Dermis blood vessel endothelial cell (primary cell): ENCODE data around the gene TMEM51. TPM values are rescaled to one million over a fixed set of nuclear protein-coding genes. Genes with fewer than 3 reads are reported as not detected.

ENCODE experiments used
- DNase-seq: peaks from one replicate; pipeline ENCODE4 v3.0.0; 2010
- total RNA-seq: library from RNA; depleted of rRNA; stranded (reverse); fragments of >200 nt; gene quantifications from 2 replicates; pipeline ENCODE4 v1.2.3, GENCODE V29; 2014

TMEM51 gene
- total RNA-seq, 1 donor from 2014 or later, result 10.2 TPM

DNA sequence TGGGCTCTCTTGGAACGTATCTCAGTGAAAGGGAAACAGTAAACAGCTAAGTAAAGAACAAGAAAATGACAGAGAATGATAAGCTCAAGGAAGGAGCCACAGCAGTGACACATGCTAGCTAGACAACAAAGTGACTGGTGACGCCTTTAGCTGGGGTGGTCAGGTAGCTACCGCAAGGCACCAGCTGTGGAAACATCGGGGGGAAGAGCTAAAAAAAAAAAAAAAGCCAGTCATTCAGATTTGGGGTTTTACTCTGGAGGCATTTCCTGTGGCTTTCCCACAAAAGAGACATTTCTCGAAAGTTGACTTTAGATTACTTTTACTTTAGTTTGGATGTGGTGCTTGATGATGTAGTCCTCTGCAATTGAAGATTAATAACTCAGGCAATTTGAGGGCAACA, 95.5 kb downstream of the TMEM51 start:
- DNase-seq, result no peak

DNA sequence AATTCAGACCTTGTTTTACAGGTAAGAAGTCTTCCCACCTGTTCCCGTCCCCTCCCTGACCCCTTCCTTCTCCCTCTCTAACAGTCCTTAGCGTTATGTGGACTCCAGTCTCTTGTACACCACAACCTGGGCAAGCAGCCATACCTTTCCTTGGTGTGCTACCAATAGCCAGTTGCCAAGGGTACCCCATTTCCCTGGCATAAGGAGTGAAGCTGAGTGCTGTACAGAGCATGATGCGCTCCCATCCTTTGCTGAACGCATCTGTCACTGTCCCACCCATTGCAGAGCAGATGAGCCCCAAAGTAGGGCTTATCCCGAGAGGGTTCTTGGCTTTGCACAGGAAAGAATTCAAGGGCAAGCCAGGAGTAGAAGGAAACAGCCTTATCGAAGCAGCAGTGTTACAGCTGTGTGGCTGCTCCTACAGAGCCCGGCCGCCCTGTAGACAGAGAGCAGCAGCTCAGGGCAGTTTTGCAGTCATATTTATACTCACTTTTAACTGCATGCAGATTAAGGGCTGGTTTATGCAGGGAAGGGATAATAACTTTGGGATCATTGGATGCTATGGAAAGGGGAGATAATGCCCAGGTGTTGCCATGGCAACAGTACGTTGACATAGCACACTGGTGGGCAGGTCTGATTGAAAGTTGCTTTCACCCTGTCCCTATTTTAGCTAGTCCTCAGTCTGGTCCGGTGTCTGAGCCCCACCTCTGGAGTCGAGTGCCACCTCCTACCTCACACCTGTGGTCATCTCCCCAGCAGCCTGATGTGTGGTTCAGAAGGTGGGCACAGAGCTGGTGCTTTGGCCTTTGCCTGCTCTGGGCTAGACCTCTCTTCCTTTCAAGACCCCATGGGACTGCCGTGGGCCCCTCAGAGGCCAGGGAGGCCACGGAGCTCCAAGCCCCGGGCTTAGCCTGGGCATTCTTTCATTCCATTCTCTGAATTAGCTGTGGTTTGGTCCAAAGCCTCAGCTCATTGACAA, 98.6 kb downstream of the TMEM51 start:
- DNase-seq, result no peak

DNA sequence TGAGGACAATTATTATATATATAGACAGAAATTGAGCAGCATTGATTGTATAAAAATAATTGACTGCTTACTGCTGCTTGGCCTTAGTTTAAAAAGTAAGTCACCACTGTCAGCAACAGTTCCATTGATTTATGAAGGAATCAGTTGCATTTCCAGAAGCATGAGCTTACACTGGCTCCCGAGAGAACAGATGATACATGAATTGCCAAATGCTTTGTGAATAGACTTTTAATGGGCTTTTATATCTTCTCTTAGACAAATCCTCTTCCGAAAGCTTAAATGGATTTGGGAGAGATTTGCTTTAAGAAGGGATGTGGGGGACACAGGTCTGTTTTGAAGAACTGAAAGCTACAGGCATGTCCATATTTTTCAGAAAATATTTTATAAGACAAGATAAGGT, 101.0 kb downstream of the TMEM51 start:
- DNase-seq, result no peak

DNA sequence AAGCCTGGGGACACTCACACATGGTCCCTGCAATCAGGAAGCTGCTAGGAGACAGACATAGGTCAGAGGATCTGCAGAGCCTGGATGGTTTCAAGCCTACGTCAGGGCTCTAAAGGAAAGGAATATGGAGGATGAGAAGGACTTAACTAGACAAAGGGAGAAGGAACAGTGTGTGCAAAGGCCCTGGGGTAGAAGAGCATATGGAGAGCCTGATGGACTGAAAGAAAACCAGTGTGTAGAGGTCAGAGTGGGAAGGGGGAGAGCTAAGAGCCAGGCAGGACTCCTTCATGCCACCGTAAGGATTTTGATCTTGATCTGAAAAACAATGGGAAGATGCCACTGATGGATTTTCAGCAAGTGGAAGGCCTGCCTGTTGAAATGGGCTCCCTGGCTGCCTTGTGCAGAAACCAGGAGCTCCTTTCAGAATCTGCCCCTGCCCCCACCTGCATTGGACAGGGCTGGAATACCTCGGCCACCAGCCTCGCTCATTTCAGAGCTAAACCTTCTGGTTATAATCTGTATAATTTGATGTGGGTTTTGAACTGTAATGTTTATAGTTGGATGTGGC, 102.1 kb downstream of the TMEM51 start:
- DNase-seq, result no peak

DNA sequence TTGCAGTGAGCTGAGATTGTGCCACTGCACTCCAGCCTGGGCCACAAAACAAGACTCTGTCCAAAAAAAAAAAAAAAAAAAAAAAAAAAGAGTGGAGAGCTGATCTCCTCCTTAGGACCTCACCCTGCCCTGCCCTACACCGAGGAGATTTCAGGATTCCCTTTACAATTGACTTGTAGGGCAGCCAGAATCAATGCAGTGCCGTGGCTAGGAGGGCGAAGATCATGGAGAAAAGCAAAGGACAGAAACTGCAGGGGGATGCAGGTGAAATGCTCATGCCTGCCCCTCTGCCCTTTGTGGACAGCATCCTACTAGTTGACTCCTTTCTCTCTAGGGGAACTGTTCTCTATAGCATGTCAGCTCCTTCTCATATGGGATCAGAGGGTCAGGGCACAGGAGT, 103.0 kb downstream of the TMEM51 start:
- DNase-seq, result no peak

DNA sequence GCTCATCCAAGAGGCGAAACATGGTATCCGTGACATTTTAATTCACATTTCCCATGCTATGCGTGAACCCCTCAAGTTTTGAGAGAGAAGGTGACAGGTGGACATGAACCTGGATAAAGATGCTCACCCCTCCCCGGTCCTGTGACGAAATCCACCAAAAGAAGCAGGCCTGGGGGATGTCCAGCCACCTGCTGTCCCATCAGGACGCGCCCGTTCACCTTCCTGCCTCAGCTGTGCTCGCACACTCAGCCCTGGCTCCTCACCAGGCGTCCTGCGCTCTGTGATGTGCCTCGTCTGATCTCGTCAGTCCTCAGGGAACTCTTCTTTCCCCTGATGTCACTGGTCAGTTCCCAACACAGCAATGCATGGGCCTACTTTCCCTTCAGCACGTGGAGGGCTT, 103.8 kb downstream of the TMEM51 start:
- no peak for DNase-seq

DNA sequence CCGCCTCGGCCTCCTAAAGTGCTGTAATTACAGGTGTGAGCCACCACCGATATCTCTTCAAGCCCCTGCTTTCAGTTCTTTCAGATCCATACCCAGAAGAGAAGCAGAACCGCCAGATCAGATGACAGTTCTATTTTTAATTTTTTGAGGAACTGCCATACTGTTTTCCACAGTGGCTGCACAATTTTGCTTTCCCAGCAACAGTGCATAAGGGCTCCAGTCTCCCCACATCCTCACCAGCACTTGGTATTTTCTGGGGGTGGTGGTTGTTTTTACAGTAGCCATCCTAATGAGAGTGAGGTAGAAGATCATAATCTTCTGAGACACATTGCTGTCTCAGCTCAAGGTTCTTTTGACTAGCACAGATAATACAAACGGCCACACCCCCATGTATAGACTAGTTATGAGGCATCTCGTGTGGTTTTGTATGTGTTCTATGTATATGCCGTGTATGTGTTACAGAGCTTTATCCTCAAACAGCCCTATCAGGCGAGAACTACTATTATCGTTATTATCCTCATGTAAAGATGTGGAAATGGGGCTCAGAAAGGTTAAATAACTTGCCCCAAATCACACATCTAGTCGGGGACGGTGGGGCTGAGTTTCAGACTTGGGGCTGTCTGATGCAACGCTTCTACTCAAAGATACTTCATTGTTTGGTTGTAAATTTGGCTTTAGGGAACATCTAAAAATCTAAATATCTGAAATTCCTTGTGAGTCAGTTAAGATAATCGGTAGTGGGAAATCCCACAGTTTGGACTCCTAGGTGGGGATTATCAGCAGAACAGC, 105.5 kb downstream of the TMEM51 start:
- DNase-seq, result no peak

DNA sequence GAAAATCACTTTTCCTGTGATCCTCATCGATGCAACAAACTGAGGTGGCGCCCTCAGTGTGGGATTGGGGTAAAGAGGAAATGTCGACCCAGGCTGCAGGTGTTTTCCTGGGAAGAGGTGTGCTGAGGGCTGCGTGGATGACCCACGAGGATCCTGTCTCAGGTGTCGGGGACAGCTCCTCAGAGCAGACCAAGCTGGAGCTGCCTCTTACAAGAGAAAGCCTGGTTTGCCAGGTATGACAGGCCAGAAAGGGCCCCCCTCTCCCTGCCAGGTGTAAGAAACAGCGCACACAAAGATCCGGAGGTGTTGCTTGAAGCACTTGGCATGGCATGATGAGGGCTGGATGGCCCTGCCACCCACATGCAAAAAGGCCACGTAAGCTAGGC, 106.1 kb downstream of the TMEM51 start:
- DNase-seq, result no peak

DNA sequence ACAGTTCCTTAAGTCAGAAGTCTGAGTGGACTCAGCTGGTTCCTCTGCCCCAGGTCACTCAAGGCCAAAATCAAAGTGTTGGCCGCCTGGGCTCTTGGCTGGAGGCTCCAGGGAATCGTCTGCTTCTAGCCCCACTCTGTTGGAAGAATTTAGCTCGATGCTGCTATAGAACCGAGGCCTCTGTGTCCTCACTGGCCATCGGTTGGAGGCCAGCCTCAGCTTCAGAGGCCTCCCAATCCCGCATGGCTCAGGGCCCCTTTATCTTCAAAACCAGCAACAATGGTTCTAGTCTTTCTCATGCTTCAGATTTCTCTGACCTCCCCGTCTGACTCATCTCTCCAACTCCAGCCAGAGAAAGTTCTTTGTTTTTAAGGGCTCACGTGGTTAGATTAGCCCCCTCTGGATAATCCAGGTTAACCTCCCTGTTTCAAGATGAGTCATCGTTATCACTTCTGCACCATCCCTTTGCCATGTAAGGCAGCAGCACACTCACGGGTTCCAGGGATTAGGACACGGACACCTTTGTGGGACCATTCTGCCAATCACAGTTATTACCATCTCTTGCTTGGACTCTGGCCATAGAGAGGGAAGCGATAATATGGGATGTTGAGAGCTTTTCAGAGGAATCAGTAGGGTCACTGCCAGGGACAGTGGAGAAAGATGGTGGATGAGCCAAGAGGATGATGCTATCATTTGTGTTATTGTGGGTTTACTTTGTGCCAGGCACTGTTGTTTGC, 107.0 kb downstream of the TMEM51 start:
- peak; percentile 75 for DNase-seq

DNA sequence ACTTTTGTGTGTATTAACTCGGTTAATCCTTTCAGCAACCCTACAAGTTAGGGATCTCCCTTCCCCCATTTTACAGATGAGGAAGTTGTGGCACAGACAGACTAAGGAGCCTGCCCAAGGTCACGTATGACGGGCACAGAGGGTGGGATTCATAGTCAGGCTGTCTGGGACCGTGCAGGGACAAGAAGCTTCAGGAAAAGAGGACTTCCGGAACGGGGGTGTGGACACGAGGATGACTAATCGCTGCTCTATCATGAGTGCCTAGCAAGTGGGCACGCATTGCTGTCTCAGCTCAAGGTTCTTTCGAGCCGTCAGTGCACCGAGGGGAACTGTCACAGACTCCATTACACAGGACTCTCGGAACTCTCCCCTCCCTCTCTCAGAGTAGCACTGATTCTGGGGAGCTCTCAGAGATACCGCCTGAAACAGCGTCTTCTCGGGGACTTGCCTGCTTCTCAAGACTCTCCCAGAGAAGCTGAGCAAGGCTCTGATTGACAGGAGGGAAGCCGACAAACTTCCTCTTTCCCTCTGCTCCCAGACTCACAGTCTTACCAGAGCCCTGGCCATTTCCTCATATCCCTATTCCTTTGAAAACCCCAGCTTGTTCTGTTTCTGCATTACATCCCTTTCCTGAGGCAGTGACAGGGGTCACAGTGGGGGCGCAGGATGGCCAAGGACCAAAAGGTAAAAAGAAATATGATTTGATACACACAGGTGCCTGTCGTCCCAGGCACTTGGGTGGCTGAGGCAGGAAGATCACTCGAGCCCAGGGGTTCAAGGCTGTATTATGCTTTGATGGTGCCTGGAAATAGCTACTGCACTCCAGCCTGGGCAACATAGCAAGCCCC, 107.8 kb downstream of the TMEM51 start:
- DNase-seq, result peak; percentile 71

DNA sequence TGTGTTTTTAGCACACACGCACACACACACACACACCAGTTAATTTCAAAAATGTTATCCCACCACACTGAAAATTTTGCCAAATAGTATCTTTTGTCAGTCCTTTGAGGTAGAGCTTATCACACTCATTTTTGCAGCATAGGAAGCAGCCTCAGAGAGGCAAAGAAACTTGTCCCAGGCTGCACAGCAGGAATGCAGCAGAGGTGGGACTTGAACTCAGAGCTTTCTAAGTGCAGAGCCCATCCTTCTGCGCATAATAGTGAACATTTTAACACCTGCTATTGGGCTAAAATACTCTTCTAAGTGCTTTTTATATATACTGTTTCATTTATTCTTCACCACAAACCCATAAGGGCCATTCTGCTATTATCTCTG, 108.4 kb downstream of the TMEM51 start:
- DNase-seq, result no peak

DNA sequence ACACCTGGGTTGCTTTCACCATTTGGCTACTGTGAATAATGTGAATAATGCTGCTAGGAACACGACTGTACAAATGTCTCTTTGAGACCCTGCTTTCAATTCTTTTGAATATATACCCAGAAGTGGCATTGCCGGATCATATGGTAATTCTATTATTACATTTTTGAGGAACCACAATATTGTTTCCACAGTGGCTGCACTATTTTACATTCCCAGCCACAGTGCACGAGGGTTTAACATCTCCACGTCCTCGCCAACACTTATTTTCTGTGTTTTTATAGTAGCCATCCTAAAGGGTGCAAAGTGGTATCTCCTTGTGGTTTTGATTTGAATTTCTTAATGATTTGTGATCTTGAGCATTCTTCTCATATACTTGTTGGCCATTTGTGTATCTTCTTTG, 109.2 kb downstream of the TMEM51 start:
- DNase-seq, result no peak

DNA sequence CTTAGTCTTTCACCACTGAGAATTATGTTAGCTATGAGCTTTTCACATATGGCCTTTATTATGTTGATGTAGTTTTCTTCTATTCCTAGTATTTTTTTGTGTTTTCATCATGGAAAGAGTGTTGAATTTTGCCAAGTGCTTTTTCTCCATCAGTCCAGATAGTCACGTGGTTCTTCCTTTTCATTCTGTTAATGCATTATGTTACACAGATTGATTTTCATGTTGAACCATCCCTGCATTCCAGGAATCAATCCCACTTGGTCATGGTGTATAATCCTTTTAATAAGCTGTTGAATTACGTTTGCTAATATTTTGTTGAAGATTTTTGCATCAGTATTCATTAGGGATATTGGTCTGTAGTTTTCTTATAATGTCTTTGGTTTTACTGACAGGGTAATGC, 111.2 kb downstream of the TMEM51 start:
- DNase-seq, result no peak

Other genes starting within 250 kb of the TMEM51 start
- gene FHAD1, start 93.5 kb downstream of the TMEM51 start, total RNA-seq, result under 0.01 and 0.23 TPM in 2 replicates